Activated naive CD4-positive, alpha-beta T cell treated with anti-CD3 and anti-CD28 coated beads, Interleukin-2, amount 50 U/mL, for 24 hours (primary cell): Measurements from ENCODE around the gene NUP50.

Experiments used
- H3K27ac Mint-ChIP-seq: one replicate; pipeline ENCODE4 v1.8.0; 2021; ENCODE audit warnings: mild to moderate bottlenecking, mixed read lengths
- H3K27me3 Mint-ChIP-seq: one replicate; pipeline ENCODE4 v1.8.0; 2021; ENCODE audit warnings: mixed read lengths
- H3K36me3 Mint-ChIP-seq: one replicate; pipeline ENCODE4 v1.8.0; 2021; ENCODE audit warnings: mixed read lengths
- H3K4me1 Mint-ChIP-seq: one replicate; pipeline ENCODE4 v1.8.0; 2021; ENCODE audit warnings: mixed read lengths
- H3K4me3 Mint-ChIP-seq: one replicate; pipeline ENCODE4 v1.8.0; 2021; ENCODE audit warnings: mild to moderate bottlenecking, mixed read lengths
- H3K9me3 Mint-ChIP-seq: one replicate; pipeline ENCODE4 v1.8.0; 2021; ENCODE audit warnings: mixed read lengths

NUP50 gene

GRCh38 chr22:45208993-45209838 is 45.5 kb downstream of the NUP50 start:
- peaks cover 6% of the 10 kb centered on the region for H3K4me1 Mint-ChIP-seq
- no peak overlapping the region for H3K27ac Mint-ChIP-seq
- H3K27me3 Mint-ChIP-seq: no peaks in the 10 kb centered on the region
- H3K36me3 Mint-ChIP-seq: peaks cover 2% of the 10 kb centered on the region
- no peaks in the 10 kb centered on the region for H3K9me3 Mint-ChIP-seq
- no peak overlapping the region for H3K4me3 Mint-ChIP-seq

GRCh38 chr22:45210174-45210573 is 46.4 kb downstream of the NUP50 start:
- Mint-ChIP-seq H3K27me3 (no peaks in the 10 kb centered on the region), H3K9me3 (no peaks in the 10 kb centered on the region), H3K4me3 (no peak overlapping the region), H3K4me1 (peaks cover 7% of the 10 kb centered on the region), H3K36me3 (peaks cover 2% of the 10 kb centered on the region), H3K27ac (no peak overlapping the region)

GRCh38 chr22:45210577-45210976 is 46.9 kb downstream of the NUP50 start:
- no peaks in the 10 kb centered on the region for H3K9me3 Mint-ChIP-seq
- H3K4me3 Mint-ChIP-seq: no peak overlapping the region
- peaks cover 11% of the 10 kb centered on the region for H3K4me1 Mint-ChIP-seq
- H3K36me3 Mint-ChIP-seq: peaks cover 2% of the 10 kb centered on the region
- H3K27ac Mint-ChIP-seq: no peak overlapping the region
- no peaks in the 10 kb centered on the region for H3K27me3 Mint-ChIP-seq

- Mint-ChIP-seq H3K27me3 (no peaks in the 10 kb centered on the region), H3K4me3 (no peak overlapping the region), H3K36me3 (no peaks in the 10 kb centered on the region), H3K27ac (no peak overlapping the region), H3K9me3 (no peaks in the 10 kb centered on the region), H3K4me1 (peaks cover 13% of the 10 kb centered on the region)
Measured at GRCh38 chr22:45210991-45211390, 47.3 kb downstream of the NUP50 start.

- peaks cover 13% of the 10 kb centered on the region for H3K4me1 Mint-ChIP-seq
- H3K27ac Mint-ChIP-seq: no peak overlapping the region
- H3K4me3 Mint-ChIP-seq: no peak overlapping the region
- H3K9me3 Mint-ChIP-seq: no peaks in the 10 kb centered on the region
- no peaks in the 10 kb centered on the region for H3K27me3 Mint-ChIP-seq
- no peaks in the 10 kb centered on the region for H3K36me3 Mint-ChIP-seq
Measured at GRCh38 chr22:45211435-45211834, 47.7 kb downstream of the NUP50 start.

GRCh38 chr22:45211848-45212247 is 48.1 kb downstream of the NUP50 start:
- H3K27ac Mint-ChIP-seq: no peak overlapping the region
- H3K4me1 Mint-ChIP-seq: peaks cover 13% of the 10 kb centered on the region
- H3K9me3 Mint-ChIP-seq: no peaks in the 10 kb centered on the region
- no peaks in the 10 kb centered on the region for H3K27me3 Mint-ChIP-seq
- no peak overlapping the region for H3K4me3 Mint-ChIP-seq
- no peaks in the 10 kb centered on the region for H3K36me3 Mint-ChIP-seq

- H3K9me3 Mint-ChIP-seq: no peaks in the 10 kb centered on the region
- H3K4me3 Mint-ChIP-seq: no peak overlapping the region
- H3K27me3 Mint-ChIP-seq: no peaks in the 10 kb centered on the region
- H3K36me3 Mint-ChIP-seq: no peaks in the 10 kb centered on the region
- peaks cover 13% of the 10 kb centered on the region for H3K4me1 Mint-ChIP-seq
- H3K27ac Mint-ChIP-seq: no peak overlapping the region
Measured at GRCh38 chr22:45212306-45212709, 48.6 kb downstream of the NUP50 start.

- Mint-ChIP-seq H3K9me3 (no peaks in the 10 kb centered on the region), H3K27me3 (no peaks in the 10 kb centered on the region), H3K27ac (no peak overlapping the region), H3K4me1 (peaks cover 13% of the 10 kb centered on the region), H3K4me3 (no peak overlapping the region), H3K36me3 (no peaks in the 10 kb centered on the region)
Measured at GRCh38 chr22:45212992-45213751, 49.4 kb downstream of the NUP50 start.

- Mint-ChIP-seq H3K4me3 (no peak overlapping the region), H3K36me3 (no peaks in the 10 kb centered on the region), H3K27ac (no peak overlapping the region), H3K9me3 (no peaks in the 10 kb centered on the region), H3K27me3 (no peaks in the 10 kb centered on the region), H3K4me1 (peaks cover 23% of the 10 kb centered on the region)
Measured at GRCh38 chr22:45216133-45217003, 52.6 kb downstream of the NUP50 start.

GRCh38 chr22:45217345-45217744 is 53.6 kb downstream of the NUP50 start:
- H3K4me1 Mint-ChIP-seq: peaks cover 23% of the 10 kb centered on the region
- H3K36me3 Mint-ChIP-seq: no peaks in the 10 kb centered on the region
- H3K27ac Mint-ChIP-seq: no peak overlapping the region
- H3K4me3 Mint-ChIP-seq: no peak overlapping the region
- no peaks in the 10 kb centered on the region for H3K9me3 Mint-ChIP-seq
- no peaks in the 10 kb centered on the region for H3K27me3 Mint-ChIP-seq

GRCh38 chr22:45217806-45218205 is 54.1 kb downstream of the NUP50 start:
- Mint-ChIP-seq H3K4me3 (no peak overlapping the region), H3K9me3 (no peaks in the 10 kb centered on the region), H3K4me1 (peaks cover 23% of the 10 kb centered on the region), H3K27ac (no peak overlapping the region), H3K36me3 (no peaks in the 10 kb centered on the region), H3K27me3 (no peaks in the 10 kb centered on the region)

- no peaks in the 10 kb centered on the region for H3K27me3 Mint-ChIP-seq
- no peaks in the 10 kb centered on the region for H3K36me3 Mint-ChIP-seq
- peaks cover 25% of the 10 kb centered on the region for H3K4me1 Mint-ChIP-seq
- no peak overlapping the region for H3K27ac Mint-ChIP-seq
- no peak overlapping the region for H3K4me3 Mint-ChIP-seq
- no peaks in the 10 kb centered on the region for H3K9me3 Mint-ChIP-seq
Measured at GRCh38 chr22:45218976-45219375, 55.3 kb downstream of the NUP50 start.

- peaks cover 21% of the 10 kb centered on the region for H3K4me1 Mint-ChIP-seq
- H3K4me3 Mint-ChIP-seq: no peak overlapping the region
- no peaks in the 10 kb centered on the region for H3K36me3 Mint-ChIP-seq
- no peaks in the 10 kb centered on the region for H3K9me3 Mint-ChIP-seq
- no peaks in the 10 kb centered on the region for H3K27me3 Mint-ChIP-seq
- H3K27ac Mint-ChIP-seq: no peak overlapping the region
Measured at GRCh38 chr22:45221201-45221600, 57.5 kb downstream of the NUP50 start.

GRCh38 chr22:45223304-45224117 is 59.8 kb downstream of the NUP50 start:
- no peaks in the 10 kb centered on the region for H3K36me3 Mint-ChIP-seq
- no peak overlapping the region for H3K4me3 Mint-ChIP-seq
- H3K9me3 Mint-ChIP-seq: no peaks in the 10 kb centered on the region
- H3K27me3 Mint-ChIP-seq: no peaks in the 10 kb centered on the region
- no peak overlapping the region for H3K27ac Mint-ChIP-seq
- peaks cover 21% of the 10 kb centered on the region for H3K4me1 Mint-ChIP-seq

- no peak overlapping the region for H3K4me3 Mint-ChIP-seq
- no peaks in the 10 kb centered on the region for H3K9me3 Mint-ChIP-seq
- no peak overlapping the region for H3K27ac Mint-ChIP-seq
- peaks cover 13% of the 10 kb centered on the region for H3K4me1 Mint-ChIP-seq
- H3K27me3 Mint-ChIP-seq: no peaks in the 10 kb centered on the region
- no peaks in the 10 kb centered on the region for H3K36me3 Mint-ChIP-seq
Measured at GRCh38 chr22:45224331-45224730, 60.6 kb downstream of the NUP50 start.
